Measurements from ENCODE around the gene KNTC1.
"Not testable (repeated sequence)": the region's sequence is repeated elsewhere in the genome, so short reads cannot be mapped to it uniquely, and the experiment has no call there.

The KNTC1 gene

GRCh38 chr12:122506393-122506938 lies 20.6 kb upstream of the KNTC1 start:
- DNase-seq, result no peak

- no peak for DNase-seq
Observed at GRCh38 chr12:122508163-122508562, 18.9 kb upstream of the KNTC1 start.

- DNase-seq, result not testable (repeated sequence)
Observed at GRCh38 chr12:122513028-122513427, 14.0 kb upstream of the KNTC1 start.

DNA sequence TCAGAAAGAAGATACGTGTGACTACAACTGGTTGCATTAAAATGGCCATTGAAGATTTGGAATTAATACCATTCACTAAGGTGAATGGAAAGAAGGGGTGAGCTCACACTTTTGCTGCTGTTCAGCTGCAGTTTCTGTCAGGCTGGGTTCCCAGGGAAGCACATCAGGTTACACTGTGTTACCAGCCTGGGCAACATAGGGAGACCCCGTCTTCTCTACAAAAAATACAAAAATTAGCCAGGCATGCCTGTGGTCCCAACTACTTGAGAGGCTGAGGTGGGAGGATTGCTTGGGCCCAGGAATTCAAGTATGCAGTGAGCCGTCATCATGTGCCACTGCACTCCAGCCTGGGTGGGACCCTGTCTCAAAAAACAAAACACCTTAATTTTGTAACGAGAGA lies 13.4 kb upstream of the KNTC1 start:
- DNase-seq, result no peak

DNA sequence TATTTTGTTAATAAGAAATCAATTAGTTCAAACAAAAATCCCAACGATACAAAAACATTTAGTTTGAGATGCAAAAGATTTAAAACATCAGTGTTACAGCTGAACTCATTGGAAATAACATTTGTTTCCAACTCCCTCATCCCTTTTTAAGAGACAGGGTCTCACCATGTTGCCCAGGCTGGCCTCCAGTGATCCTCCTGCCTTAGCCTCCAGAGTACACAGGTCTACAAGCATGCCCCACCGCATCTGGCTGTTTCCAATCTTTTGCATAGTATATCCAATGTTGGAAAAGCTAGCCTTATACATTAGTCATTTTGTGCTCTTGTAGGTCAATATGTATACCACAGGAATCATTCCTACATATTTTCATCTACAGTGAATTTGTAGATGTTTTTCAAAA lies 11.8 kb upstream of the KNTC1 start:
- DNase-seq, result no peak

DNA sequence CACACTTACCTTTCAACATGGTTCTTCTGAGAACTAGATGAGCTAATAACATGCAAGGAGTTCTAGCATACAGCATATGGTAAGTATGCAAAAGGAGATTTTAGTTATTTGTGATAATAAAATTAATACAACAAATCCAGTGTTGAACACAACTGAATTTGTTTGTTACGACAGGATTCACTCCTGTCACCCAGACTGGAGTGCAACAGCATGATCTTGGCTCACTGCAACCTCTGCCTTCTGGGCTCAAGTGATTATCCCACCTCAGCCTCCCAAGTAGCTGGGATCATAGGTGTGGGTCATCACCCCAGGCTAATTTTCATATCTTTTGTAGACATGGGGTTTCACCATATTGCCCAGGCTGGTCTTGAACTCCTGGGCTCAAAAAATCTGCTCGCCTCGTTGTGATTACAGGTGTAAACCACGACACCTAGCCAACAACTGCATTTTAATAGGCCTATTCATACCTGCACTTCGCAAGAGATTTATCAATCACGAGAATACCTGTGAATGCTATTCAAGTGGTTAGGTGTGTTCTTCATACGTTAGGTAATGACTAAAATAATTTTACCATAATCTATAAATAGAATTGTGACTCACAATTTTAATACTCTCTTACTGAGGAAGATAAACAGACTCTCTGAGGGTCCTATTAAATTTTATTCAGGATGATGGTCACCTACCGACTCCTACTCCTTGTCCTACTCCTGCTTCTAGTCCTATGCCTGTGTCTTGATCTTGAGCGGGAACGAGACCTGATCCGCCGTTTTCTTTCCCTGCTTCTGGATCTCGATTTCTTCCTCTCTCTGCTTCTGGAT lies 10.3 kb upstream of the KNTC1 start:
- DNase-seq, result no peak

GRCh38 chr12:122517877-122518276 lies 9.2 kb upstream of the KNTC1 start:
- no peak for DNase-seq

- DNase-seq, result no peak
Observed at GRCh38 chr12:122518908-122519307, 8.1 kb upstream of the KNTC1 start.

DNA sequence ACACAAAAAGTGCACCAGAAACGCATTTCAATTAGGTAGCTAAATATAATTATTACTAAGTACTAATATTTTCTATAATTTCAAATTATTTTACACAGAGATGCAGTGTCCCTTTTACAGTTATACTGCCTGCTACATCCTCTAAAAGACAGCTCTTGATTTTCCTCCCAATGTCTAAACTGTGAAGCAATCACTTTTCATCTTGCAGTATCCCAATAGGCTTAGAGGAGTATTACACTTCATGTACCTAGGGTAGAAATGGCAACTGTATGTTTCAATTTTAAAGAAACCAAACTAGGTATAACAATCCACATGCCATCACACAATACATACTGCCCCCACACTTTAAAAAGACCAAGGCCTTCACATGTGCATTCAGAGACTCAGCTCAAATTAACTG lies 7.6 kb upstream of the KNTC1 start:
- DNase-seq, result no peak

DNA sequence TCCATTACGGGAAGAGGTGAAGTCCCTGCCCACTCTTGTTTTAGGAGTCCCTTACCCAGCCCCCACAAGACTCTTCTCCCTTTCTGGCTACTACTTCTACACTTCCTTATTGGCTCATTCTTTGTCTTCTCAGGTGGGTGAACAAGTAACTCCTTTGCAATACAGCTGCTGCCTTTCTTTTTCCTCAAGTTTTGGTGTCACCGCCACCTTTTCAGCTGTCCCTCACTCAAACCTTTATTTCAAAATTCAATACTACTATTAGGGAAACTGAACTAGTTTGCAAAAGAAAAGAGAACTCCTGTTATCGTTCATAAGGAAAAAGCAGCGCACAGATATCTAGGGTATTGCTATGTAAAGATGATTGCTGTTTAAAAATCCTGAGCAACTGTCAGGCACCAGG lies 6.4 kb upstream of the KNTC1 start:
- no peak for DNase-seq

GRCh38 chr12:122523280-122523679 lies 3.8 kb upstream of the KNTC1 start:
- no peak for DNase-seq

DNA sequence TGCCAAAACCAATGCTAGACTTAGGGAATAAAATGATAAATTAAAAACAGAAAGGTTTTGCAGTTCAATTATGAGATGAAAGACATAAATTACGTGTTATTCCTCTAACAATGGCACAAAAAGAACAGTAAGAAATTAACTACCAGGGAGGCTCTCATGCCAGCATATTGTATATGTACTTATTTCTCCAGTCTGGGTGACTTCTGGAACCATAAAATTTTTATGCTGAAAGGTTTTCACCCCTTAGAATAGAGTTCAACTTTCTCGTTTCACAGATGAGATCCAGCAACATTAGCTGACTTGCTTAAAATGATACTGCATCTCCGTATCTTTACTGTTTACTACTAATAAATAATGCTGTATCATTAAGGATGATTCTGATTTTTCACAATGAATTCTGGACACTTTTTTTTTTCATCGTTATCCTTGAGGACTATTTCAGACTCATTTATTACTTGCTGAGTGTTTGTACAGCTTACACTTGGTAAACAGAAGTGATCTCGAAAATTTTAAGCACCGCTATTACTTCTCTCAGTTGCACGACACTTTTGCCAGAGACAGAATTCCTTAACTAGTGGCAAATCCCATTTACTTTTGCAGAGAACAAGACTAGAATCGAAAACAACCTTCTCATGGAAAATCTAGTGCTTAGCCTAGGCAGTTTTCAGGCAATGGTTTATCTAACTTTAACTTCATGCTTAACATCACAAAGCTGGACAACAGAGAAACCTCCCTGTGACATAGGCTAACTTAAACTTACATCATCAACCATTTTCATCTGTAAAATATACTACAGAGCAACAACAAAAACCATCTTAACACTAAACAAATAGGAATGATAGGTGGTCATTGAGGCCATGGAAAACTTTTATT lies 3.0 kb upstream of the KNTC1 start:
- no peak for DNase-seq

- no peak for DNase-seq
Observed at GRCh38 chr12:122527478-122527944, 462 bp downstream of the KNTC1 start.

DNA sequence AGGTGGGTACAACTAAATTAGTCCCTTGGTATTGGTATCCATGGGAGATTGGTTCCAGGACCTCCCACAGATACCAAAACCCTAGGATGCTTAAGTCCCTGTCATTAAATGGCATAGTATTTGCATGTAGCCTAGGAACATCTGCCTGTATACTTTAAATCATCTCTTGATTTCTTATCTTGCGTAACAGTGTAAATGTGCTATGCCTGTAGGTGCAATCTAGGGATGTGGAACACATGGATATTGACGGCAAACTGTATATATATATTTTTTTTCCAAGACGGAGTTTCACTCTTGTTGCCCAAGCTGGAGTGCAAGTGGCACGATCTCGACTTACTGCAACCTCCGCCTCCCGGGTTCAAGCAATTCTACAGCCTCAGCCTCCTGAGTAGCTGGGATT lies 1.5 kb downstream of the KNTC1 start:
- no peak for DNase-seq

DNA sequence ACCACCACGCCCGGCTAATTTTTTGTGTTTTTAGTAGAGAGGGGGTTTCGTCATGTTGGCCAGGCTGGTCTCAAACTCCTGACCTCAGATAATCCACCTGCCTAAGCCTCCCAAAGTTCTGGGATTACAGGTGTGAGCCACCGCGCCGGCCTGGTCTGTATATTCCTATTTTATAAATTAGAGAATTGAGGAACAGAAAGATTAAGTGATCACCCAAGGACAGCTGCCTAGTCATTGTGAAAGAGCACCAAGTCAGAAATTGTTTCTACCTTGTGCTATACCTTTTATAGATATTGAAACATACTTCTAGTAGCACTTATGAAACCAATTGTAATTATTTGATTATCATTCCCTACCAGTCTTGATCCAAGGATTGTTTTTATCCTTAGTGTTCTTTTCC lies 1.9 kb downstream of the KNTC1 start:
- no peak for DNase-seq

DNA sequence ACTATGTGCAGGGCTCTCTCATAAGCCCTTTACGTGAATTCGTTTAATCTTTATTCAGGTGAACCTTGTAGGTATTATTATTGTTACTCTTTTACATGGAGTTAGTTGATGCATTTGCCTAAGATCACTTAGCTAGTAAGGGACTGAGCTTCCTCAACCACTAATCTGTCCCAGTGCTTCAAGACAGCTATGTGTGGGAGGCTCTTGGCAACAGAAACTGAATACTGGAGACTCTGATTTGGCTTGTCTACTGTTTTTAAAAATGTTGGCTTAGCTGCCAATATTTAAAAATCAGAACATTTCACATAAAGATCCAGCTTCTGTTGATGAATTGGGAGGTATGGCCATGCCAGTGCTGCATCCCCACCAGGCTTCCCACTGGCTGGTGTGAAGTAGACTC lies 6.8 kb downstream of the KNTC1 start:
- DNase-seq, result no peak

GRCh38 chr12:122537021-122537420 lies 10.0 kb downstream of the KNTC1 start:
- DNase-seq, result no peak

DNA sequence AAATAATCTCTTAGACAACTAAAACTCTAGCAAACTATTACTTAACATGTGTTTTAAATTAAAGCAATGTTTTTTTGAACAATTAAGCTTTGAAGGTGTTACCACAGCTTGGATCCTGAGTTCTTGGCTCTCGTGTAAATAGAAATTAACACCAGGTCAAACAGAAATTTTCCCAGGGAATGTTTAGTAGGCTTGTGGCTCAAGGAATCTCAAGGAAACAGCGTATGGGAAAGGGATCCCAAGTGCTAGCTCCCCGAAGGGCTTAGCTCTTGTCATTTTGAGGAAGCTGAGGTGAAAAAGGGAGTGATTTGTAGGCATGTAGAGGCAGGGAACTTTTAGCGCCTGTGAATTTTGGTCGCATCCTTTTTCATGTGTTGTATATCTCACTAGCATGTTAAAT lies 11.4 kb downstream of the KNTC1 start:
- DNase-seq, result no peak

DNA sequence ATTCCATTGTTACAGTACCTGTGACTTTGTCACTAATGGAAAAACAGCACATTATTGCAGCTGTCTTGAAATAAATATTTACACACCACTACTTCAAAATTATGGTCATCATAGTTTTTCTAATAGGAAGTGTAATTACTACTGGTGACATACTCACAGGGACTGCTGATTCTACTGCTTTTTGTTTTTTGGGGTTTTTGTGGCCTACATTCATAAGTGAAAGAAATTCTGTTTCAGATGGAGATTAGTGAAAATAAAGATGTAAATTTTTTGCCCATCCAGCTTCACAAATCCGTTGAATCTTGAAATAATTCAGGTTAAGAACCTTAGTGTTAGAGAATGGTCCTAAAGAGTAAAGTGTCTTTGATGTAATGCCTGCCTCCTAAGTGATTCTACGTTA lies 17.5 kb downstream of the KNTC1 start:
- no peak for DNase-seq

GRCh38 chr12:122545855-122546254 lies 18.8 kb downstream of the KNTC1 start:
- DNase-seq, result no peak

DNA sequence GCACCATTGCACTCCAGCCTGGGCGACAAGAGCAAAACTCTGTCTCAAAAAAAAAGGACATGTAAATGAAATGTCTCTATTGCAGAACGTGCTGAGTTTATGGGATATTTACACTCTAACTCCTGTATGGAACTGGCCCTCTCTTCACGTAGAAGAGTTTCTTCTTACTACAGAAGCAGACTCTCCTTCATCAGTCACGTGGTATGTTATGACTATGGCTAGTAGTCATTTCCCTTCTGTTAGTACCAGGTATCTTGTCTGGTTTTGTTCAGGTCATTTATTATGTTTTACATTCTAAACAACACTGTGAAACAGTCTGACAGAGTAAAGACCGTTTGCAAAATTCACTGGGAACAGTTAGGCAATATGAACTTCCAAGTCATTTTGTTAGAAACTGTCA lies 20.3 kb downstream of the KNTC1 start:
- DNase-seq, result no peak

GRCh38 chr12:122558745-122559641 lies 31.9 kb downstream of the KNTC1 start:
- DNase-seq, result no peak

DNA sequence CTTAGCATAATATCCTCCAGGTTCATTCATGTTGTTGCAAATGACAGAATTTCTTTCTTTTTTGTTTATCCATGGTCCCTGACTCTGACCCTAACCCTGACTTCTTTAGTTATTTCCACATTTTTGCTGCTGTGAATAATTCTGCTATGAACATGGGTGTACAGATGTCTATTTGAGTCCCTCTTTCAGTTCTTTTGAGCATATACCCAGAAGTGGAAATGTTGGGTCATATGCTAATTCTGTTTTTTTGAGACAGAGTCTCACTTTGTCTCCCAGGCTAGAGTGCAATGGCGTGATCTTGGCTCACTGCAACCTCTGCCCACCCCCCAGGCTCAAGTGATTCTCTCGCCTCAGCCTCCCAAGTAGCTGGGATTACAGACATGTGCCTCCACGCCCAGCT lies 33.1 kb downstream of the KNTC1 start:
- DNase-seq, result no peak

Data from left hindlimb (tissue), 1 donor.